Hepatocyte (in vitro differentiated cells): ENCODE results near the gene DUS2. TPM values are rescaled to one million over a fixed set of nuclear protein-coding genes. Genes with fewer than 3 reads are reported as not detected.

Experiments used
- DNase-seq: peaks from one replicate; pipeline ENCODE4 v3.0.0-alpha.2; 2016; ENCODE audit warnings: low spot score
- H2AFZ ChIP-seq: fragments of 200-600 bp; sonication (generic); 2 replicates; pipeline ENCODE4 v1.6.0; 2016; ENCODE audit warnings: antibody characterized with exemption, mild to moderate bottlenecking
- H3K27ac ChIP-seq: fragments of 200-600 bp; sonication (generic); 2 replicates; pipeline ENCODE4 v1.5.1; 2016; ENCODE audit warnings: mild to moderate bottlenecking
- H3K27me3 ChIP-seq: fragments of 200-600 bp; sonication (generic); 2 replicates; pipeline ENCODE4 v1.6.1; 2016
- H3K36me3 ChIP-seq: fragments of 200-600 bp; sonication (generic); replicated peaks from 2 replicates; pipeline ENCODE4 v1.5.1; 2016; ENCODE audit warnings: low read depth; ENCODE audit not compliant: insufficient read depth
- H3K4me1 ChIP-seq: fragments of 200-600 bp; sonication (generic); 2 replicates; pipeline ENCODE4 v1.5.1; 2016; ENCODE audit warnings: mild to moderate bottlenecking, moderate library complexity; ENCODE audit not compliant: insufficient read depth
- H3K4me2 ChIP-seq: fragments of 200-600 bp; sonication (generic); 2 replicates; pipeline ENCODE4 v1.6.0; 2016
- H3K4me3 ChIP-seq: fragments of 200-600 bp; sonication (generic); 2 replicates; pipeline ENCODE4 v1.5.1; 2016; ENCODE audit warnings: mild to moderate bottlenecking
- H3K79me2 ChIP-seq: fragments of 200-600 bp; sonication (generic); 2 replicates; pipeline ENCODE4 v1.6.0; 2017; ENCODE audit warnings: mild to moderate bottlenecking
- H3K9me2 ChIP-seq: fragments of 200-600 bp; sonication (generic); replicated peaks from 2 replicates; pipeline ENCODE4 v1.6.0; 2017; ENCODE audit warnings: mild to moderate bottlenecking; ENCODE audit not compliant: insufficient read depth
- H3K9me3 ChIP-seq: fragments of 200-600 bp; sonication (generic); 2 replicates; pipeline ENCODE4 v1.5.1; 2016; ENCODE audit warnings: low read depth, mild to moderate bottlenecking
- H4K20me1 ChIP-seq: fragments of 200-600 bp; sonication (generic); 2 replicates; pipeline ENCODE4 v1.6.0; 2016; ENCODE audit warnings: mild to moderate bottlenecking; ENCODE audit not compliant: insufficient read depth, poor library complexity, severe bottlenecking
- EZH2 ChIP-seq: fragments of 200-600 bp; sonication (generic); IDR thresholded peaks from 2 replicates; pipeline ENCODE4 v1.6.1; 2016; ENCODE audit warnings: antibody characterized with exemption, mild to moderate bottlenecking, borderline replicate concordance
- EZH2phosphoT487 ChIP-seq: fragments of 200-600 bp; sonication (generic); IDR thresholded peaks from one replicate; pipeline ENCODE4 v1.6.1; 2018; ENCODE audit warnings: antibody characterized with exemption, mild to moderate bottlenecking, low read depth, moderate library complexity; ENCODE audit not compliant: unreplicated experiment, severe bottlenecking
- WGBS: methylation state at CpG from one replicate; pipeline ENCODE4 v1.1.6; 2016; ENCODE audit warnings: low lambda C conversion rate; ENCODE audit errors: missing lambda C conversion rate; 5-methylcytosine and 5-hydroxymethylcytosine counted together
- polyA plus RNA-seq: library from polyadenylated mRNA; unstranded; fragments of >200 nt; fragmentation: Nextera tagmentation; extraction: Ambion mirVana; gene quantifications from 2 replicates; pipeline ENCODE4 v1.2.1, GENCODE V29; 2016
- total RNA-seq: library from RNA; depleted of rRNA; stranded (reverse); fragments of >200 nt; gene quantifications from 2 replicates; pipeline ENCODE4 v1.2.3, GENCODE V29; 2014
- TF ChIP-seq, protein P1 (sequence below): fragments of 200-600 bp; sonication (generic); IDR thresholded peaks from 2 replicates; pipeline ENCODE4 v1.5.1; 2016; ENCODE audit warnings: antibody characterized with exemption, mild to moderate bottlenecking; ENCODE audit not compliant: poor library complexity

Gene DUS2
- total and polyA plus RNA-seq, 2 experiments from 2014 or later: 11.8 to 18.0 TPM

DNA sequence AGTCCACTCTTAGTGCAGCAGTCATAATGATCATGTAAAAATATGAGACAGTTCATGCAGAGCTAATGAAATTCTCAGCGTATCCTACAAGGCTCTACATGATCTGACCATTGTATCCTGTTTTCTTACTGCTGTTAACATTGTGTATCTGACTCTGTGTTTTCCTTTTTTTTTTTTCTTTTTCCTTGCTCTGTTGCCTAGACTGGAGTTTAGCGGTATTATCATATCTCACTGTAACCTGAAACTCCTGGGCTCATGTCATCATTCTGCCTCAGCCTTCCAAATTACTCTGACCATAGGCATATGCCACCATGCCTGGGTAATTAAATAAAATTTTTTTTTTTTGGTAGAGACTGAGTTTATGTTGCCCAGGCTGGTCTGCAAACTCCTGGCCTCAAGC lies 12.1 kb downstream of the DUS2 start:
- no peaks in the 10 kb centered on the region for H3K79me2 ChIP-seq
- H3K36me3 ChIP-seq: no peaks in the 10 kb centered on the region
- H3K4me3 ChIP-seq: no peak overlapping the region
- 89% methylated on average over 2 of the region's 2 CpGs for WGBS
- H2AFZ ChIP-seq: no peak overlapping the region
- H3K4me2 ChIP-seq: no peak overlapping the region
- H3K4me1 ChIP-seq: no peaks in the 10 kb centered on the region
- H3K27me3 ChIP-seq: no peaks in the 10 kb centered on the region
- H3K27ac ChIP-seq: no peak overlapping the region
- TF ChIP-seq EZH2phosphoT487 (no peak), EZH2 (no peak)
- TF ChIP-seq, protein P1, sequence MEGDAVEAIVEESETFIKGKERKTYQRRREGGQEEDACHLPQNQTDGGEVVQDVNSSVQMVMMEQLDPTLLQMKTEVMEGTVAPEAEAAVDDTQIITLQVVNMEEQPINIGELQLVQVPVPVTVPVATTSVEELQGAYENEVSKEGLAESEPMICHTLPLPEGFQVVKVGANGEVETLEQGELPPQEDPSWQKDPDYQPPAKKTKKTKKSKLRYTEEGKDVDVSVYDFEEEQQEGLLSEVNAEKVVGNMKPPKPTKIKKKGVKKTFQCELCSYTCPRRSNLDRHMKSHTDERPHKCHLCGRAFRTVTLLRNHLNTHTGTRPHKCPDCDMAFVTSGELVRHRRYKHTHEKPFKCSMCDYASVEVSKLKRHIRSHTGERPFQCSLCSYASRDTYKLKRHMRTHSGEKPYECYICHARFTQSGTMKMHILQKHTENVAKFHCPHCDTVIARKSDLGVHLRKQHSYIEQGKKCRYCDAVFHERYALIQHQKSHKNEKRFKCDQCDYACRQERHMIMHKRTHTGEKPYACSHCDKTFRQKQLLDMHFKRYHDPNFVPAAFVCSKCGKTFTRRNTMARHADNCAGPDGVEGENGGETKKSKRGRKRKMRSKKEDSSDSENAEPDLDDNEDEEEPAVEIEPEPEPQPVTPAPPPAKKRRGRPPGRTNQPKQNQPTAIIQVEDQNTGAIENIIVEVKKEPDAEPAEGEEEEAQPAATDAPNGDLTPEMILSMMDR: no peak
- H4K20me1 ChIP-seq: no peaks in the 10 kb centered on the region
- H3K9me3 ChIP-seq: no peaks in the 10 kb centered on the region
- DNase-seq: no peak
- H3K9me2 ChIP-seq: no peaks in the 10 kb centered on the region

DNA sequence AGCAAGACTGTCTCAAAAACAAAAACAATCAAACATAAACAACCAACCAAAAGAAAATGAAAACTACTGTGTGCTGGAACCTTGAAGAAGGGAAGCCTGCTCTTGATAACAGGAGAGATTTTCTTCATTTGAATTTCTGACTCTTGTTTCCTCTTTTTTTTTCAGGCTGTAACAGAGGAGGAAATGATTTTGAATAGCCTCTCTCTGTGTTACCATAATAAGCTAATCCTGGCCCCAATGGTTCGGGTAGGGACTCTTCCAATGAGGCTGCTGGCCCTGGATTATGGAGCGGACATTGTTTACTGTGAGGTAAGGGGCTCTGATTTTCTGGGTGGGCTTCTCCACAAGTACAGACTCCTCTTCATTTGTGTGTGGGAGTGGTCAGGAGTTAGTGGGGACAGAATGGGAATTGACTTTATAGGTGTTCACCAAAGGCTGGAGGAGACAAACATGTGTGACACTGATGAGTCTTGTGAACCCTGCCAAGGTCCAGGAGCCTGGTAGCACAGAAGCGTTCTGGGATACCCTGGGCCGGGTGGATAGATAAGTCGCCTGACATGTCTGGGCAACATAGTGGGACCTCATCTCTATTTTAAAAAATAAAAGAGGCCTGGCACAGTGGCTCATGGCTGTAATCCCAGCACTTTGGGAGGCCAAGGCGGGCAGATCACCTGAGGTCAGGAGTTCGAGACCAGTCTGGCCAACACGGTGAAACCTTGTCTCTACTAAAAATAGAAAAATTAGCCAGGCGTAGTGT lies 14.9 kb downstream of the DUS2 start:
- Histone ChIP-seq H3K27ac (no peak overlapping the region), H4K20me1 (no peaks in the 10 kb centered on the region)
- DNase-seq: no peak

DNA sequence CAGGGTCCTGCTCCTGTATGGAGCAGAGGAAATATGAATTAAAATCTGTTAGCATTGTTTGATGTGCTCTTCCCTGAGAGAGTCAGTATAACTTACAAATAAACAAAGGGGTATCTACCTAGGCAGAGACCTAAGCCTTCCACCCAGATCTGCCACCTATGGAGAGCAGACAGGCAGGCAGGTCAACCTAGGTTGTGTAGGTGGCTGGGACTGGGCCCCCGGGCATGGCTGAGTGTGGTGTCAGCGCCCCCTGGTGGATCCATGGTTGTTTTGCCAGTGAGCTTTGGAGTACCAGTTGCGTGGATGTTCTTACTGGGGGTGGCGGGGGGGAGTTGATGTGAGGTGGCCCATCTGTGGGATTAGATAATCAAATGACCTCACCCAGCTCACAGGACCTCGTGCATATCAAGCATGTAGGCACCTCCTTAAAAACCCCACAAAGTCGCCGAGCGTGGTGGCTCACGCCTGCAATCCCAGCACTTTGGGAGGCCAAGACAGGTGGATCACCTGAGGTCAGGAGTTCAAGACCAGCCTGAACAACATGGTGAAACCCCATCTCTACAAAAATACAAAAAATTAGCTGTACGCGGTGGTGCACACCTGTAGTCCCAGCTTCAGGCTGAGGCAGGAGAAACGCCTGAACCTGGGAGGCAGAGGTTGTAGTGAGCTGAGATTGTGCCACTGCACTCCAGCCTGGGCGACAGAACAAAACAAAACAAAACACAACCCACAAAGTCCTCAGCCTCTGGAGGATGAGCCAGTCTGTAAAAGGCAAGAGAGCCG lies 17.6 kb downstream of the DUS2 start:
- DNase-seq: peak; percentile 85
- no peak overlapping the region for H2AFZ ChIP-seq
- H3K4me2 ChIP-seq: no peak overlapping the region
- 72% methylated on average over 14 of the region's 14 CpGs for WGBS
- no peaks in the 10 kb centered on the region for H3K9me2 ChIP-seq
- H3K27me3 ChIP-seq: no peaks in the 10 kb centered on the region
- no peak overlapping the region for H3K4me3 ChIP-seq
- no peak overlapping the region for H3K27ac ChIP-seq
- no peaks in the 10 kb centered on the region for H3K4me1 ChIP-seq
- H4K20me1 ChIP-seq: no peaks in the 10 kb centered on the region
- no peaks in the 10 kb centered on the region for H3K36me3 ChIP-seq
- H3K79me2 ChIP-seq: no peaks in the 10 kb centered on the region
- H3K9me3 ChIP-seq: no peaks in the 10 kb centered on the region
- TF ChIP-seq EZH2phosphoT487: no peak
- TF ChIP-seq, protein P1: peak; percentile 83

More for the DNA sequence above, 14.9 kb downstream of the DUS2 start:
- H3K4me1 ChIP-seq: no peaks in the 10 kb centered on the region
- H3K4me2 ChIP-seq: no peak overlapping the region
- no peak overlapping the region for H3K4me3 ChIP-seq
- H3K9me3 ChIP-seq: no peaks in the 10 kb centered on the region
- no peak for TF ChIP-seq EZH2
- TF ChIP-seq EZH2phosphoT487: no peak
- TF ChIP-seq, protein P1: no peak
- no peaks in the 10 kb centered on the region for H3K27me3 ChIP-seq
- H3K79me2 ChIP-seq: no peaks in the 10 kb centered on the region
- no peaks in the 10 kb centered on the region for H3K9me2 ChIP-seq
- WGBS: 96% methylated on average over 9 of the region's 9 CpGs
- no peak overlapping the region for H2AFZ ChIP-seq
- no peaks in the 10 kb centered on the region for H3K36me3 ChIP-seq
